PC-9 (cell line): ENCODE data around the gene SLC18A3.

Experiments used
- CTCF ChIP-seq: fragments of 200-600 bp; sonication (generic); conservative IDR thresholded peaks from 2 replicates; pipeline ENCODE4 v1.6.1; 2017; ENCODE audit warnings: mixed run types, antibody characterized with exemption, mild to moderate bottlenecking, moderate library complexity
- EZH2 ChIP-seq: fragments of 200-600 bp; sonication (generic); IDR thresholded peaks from 2 replicates; pipeline ENCODE4 v1.8.0; 2017; ENCODE audit warnings: antibody characterized with exemption, low read depth

- no peak for TF ChIP-seq CTCF
- TF ChIP-seq EZH2, result no peak
Measured at GRCh38 chr10:49627038-49627437, 16.9 kb downstream of the SLC18A3 start.
